ENCODE measurements around the gene DNAJC28. TPM values are rescaled to one million over a fixed set of nuclear protein-coding genes. Genes with fewer than 3 reads are reported as not detected.
"Not testable (repeated sequence)": the region's sequence is repeated elsewhere in the genome, so short reads cannot be mapped to it uniquely, and the experiment has no call there.

Gene DNAJC28
- polyA plus RNA-seq, 1 donor, result 2.9 TPM

DNA sequence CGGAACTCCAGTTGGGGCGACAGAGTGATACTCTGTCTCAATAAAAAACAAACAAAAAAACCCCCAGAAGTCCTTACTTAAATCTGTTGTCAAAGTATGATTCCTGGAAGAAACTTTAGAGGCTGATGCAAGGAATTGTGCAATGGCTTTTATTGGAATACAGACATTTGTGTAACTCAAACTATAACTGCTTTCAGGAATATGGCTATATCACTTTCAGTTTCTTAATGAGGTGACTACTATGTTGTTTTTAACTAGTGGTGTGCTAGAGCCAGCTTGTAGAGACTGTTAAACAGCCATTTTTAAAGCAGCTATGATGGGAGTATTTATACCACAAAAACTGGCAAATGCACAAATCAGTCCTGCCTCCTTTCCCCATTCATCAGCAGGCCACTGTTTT is 22.7 kb upstream of the DNAJC28 start:
- H3K27ac ChIP-seq (ENCODE audit: low read length), result no peak overlapping the region
- H3K4me1 ChIP-seq (ENCODE audit: control insufficient read depth, insufficient read depth, low read length), result no peaks in the 10 kb centered on the region
- peak in 1 of 2 donors; percentile 14 for DNase-seq
- H3K27me3 ChIP-seq (ENCODE audit: control insufficient read depth, insufficient read depth, low read length), result no peaks in the 10 kb centered on the region
- WGBS (ENCODE audit: insufficient coverage, low lambda C conversion rate), result no CpG with 5 or more reads among the region's 2 CpGs
- H3K9me3 ChIP-seq (ENCODE audit: control insufficient read depth, low read depth, low read length), result no peaks in the 10 kb centered on the region
- H3K4me3 ChIP-seq (ENCODE audit: low read length), result no peak overlapping the region
- H3K36me3 ChIP-seq (ENCODE audit: control insufficient read depth, insufficient read depth, low read length), result peaks cover 72% of the 10 kb centered on the region

DNA sequence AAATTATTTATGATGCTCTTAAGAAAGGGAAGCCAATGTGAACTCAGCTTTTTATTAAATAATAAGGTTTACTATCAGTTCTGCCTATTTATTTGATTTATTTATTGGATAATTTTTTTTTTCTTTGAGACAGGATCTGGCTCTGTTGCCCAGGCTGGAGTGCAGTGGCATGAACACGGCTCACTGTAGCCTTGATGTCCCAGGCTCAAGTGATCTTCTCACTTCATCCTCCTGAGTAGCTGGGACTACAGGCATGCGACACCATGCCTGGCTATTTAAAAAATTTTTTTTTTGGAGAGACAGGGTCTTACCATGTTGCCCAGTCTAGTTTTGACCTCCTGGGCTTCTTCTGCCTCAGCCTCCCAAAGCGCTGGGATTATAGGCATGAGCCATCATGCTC is 21.0 kb upstream of the DNAJC28 start:
- no peaks in the 10 kb centered on the region for H3K9me3 ChIP-seq (ENCODE audit: control insufficient read depth, low read depth, low read length)
- H3K4me3 ChIP-seq (ENCODE audit: low read length), result no peak overlapping the region
- no peak overlapping the region for H3K27ac ChIP-seq (ENCODE audit: low read length)
- peaks cover 71% of the 10 kb centered on the region for H3K36me3 ChIP-seq (ENCODE audit: control insufficient read depth, insufficient read depth, low read length)
- WGBS (ENCODE audit: insufficient coverage, low lambda C conversion rate), result 80% methylated on average over 1 of the region's 3 CpGs
- DNase-seq, result no peak
- H3K4me1 ChIP-seq (ENCODE audit: control insufficient read depth, insufficient read depth, low read length), result no peaks in the 10 kb centered on the region
- no peaks in the 10 kb centered on the region for H3K27me3 ChIP-seq (ENCODE audit: control insufficient read depth, insufficient read depth, low read length)

GRCh38 chr21:33511639-33512038 is 20.1 kb upstream of the DNAJC28 start:
- WGBS (ENCODE audit: insufficient coverage, low lambda C conversion rate), result no CpG with 5 or more reads among the region's 4 CpGs
- Histone ChIP-seq H3K4me3 (ENCODE audit: low read length) (no peak overlapping the region), H3K36me3 (ENCODE audit: control insufficient read depth, insufficient read depth, low read length) (peaks cover 68% of the 10 kb centered on the region)

DNA sequence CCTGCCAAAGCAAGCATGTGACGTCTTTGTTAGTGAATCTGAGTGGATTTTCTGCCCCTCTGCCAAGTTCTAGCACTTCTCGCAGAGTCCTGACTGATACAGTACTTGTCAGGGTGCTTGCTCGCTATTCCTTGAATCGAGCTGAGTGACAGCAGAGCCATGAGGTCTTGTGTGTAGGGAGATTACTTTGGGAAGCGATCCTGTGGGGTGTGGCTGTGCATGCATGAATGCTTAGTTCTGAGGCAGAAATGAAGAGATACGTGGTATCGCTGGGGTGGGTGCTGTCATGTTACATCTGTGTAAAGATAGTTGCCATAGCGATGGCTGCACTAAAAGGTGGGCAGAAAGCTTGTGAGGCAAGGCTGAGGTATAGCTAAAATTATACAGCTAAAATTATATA is 19.3 kb upstream of the DNAJC28 start:
- H3K36me3 ChIP-seq (ENCODE audit: control insufficient read depth, insufficient read depth, low read length), result peaks cover 65% of the 10 kb centered on the region
- H3K27me3 ChIP-seq (ENCODE audit: control insufficient read depth, insufficient read depth, low read length), result no peaks in the 10 kb centered on the region
- WGBS (ENCODE audit: insufficient coverage, low lambda C conversion rate), result no CpG with 5 or more reads among the region's 8 CpGs

More at GRCh38 chr21:33511639-33512038, 20.1 kb upstream of the DNAJC28 start:
- Histone ChIP-seq H3K27ac (ENCODE audit: low read length) (no peak overlapping the region), H3K9me3 (ENCODE audit: control insufficient read depth, low read depth, low read length) (no peaks in the 10 kb centered on the region), H3K27me3 (ENCODE audit: control insufficient read depth, insufficient read depth, low read length) (no peaks in the 10 kb centered on the region), H3K4me1 (ENCODE audit: control insufficient read depth, insufficient read depth, low read length) (no peaks in the 10 kb centered on the region)
- no peak for DNase-seq

GRCh38 chr21:33507003-33507402 is 15.5 kb upstream of the DNAJC28 start:
- H3K27me3 ChIP-seq (ENCODE audit: control insufficient read depth, insufficient read depth, low read length); H3K9me3 ChIP-seq (ENCODE audit: control insufficient read depth, low read depth, low read length); DNase-seq; H3K4me1 ChIP-seq (ENCODE audit: control insufficient read depth, insufficient read depth, low read length); H3K27ac ChIP-seq (ENCODE audit: low read length); H3K4me3 ChIP-seq (ENCODE audit: low read length): not testable (repeated sequence)
- peaks cover 54% of the 10 kb centered on the region for H3K36me3 ChIP-seq (ENCODE audit: control insufficient read depth, insufficient read depth, low read length)
- no CpG with 5 or more reads among the region's 1 CpG for WGBS (ENCODE audit: insufficient coverage, low lambda C conversion rate)

More for the DNA sequence above, 19.3 kb upstream of the DNAJC28 start:
- peak in 1 of 2 donors; percentile 9 for DNase-seq
- Histone ChIP-seq H3K9me3 (ENCODE audit: control insufficient read depth, low read depth, low read length) (no peaks in the 10 kb centered on the region), H3K4me1 (ENCODE audit: control insufficient read depth, insufficient read depth, low read length) (no peaks in the 10 kb centered on the region), H3K4me3 (ENCODE audit: low read length) (no peak overlapping the region), H3K27ac (ENCODE audit: low read length) (no peak overlapping the region)

- H3K4me3 ChIP-seq (ENCODE audit: low read length), result no peak overlapping the region
- no CpG with 5 or more reads among the region's 8 CpGs for WGBS (ENCODE audit: insufficient coverage, low lambda C conversion rate)
- H3K36me3 ChIP-seq (ENCODE audit: control insufficient read depth, insufficient read depth, low read length), result peaks cover 42% of the 10 kb centered on the region
- no peak overlapping the region for H3K27ac ChIP-seq (ENCODE audit: low read length)
- no peak for DNase-seq
- H3K27me3 ChIP-seq (ENCODE audit: control insufficient read depth, insufficient read depth, low read length), result no peaks in the 10 kb centered on the region
- H3K9me3 ChIP-seq (ENCODE audit: control insufficient read depth, low read depth, low read length), result no peaks in the 10 kb centered on the region
- H3K4me1 ChIP-seq (ENCODE audit: control insufficient read depth, insufficient read depth, low read length), result no peaks in the 10 kb centered on the region
Measured at GRCh38 chr21:33505833-33506232, 14.3 kb upstream of the DNAJC28 start.

DNA sequence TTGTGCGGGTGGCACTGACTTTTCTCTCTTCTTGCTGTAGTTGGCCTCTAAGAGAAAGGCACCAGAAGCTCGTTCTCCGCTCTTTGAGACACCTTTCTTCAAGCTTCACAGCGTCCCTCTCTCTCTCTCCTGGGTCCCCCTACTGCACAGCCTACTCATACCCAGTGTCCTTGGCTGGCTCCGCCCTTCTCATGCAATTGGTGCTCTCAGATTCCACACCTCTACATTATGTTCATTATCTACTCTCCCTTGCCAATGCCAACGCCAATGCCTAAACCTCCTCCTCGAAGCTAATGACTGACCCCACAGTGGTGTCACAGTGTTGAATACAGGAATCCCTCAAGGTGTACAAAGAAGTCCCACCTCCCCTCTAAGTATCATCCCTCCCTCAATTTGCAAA is 4.8 kb upstream of the DNAJC28 start:
- no CpG with 5 or more reads among the region's 7 CpGs for WGBS (ENCODE audit: insufficient coverage, low lambda C conversion rate)
- H3K27me3 ChIP-seq (ENCODE audit: control insufficient read depth, insufficient read depth, low read length), result no peaks in the 10 kb centered on the region
- no peak for DNase-seq
- H3K4me3 ChIP-seq (ENCODE audit: low read length), result no peak overlapping the region
- H3K9me3 ChIP-seq (ENCODE audit: control insufficient read depth, low read depth, low read length), result no peaks in the 10 kb centered on the region
- H3K4me1 ChIP-seq (ENCODE audit: control insufficient read depth, insufficient read depth, low read length), result no peaks in the 10 kb centered on the region
- H3K36me3 ChIP-seq (ENCODE audit: control insufficient read depth, insufficient read depth, low read length), result no peaks in the 10 kb centered on the region
- no peak overlapping the region for H3K27ac ChIP-seq (ENCODE audit: low read length)

- WGBS (ENCODE audit: insufficient coverage, low lambda C conversion rate), result no CpG with 5 or more reads among the region's 4 CpGs
- Histone ChIP-seq H3K4me3 (ENCODE audit: low read length) (no peak overlapping the region), H3K27ac (ENCODE audit: low read length) (no peak overlapping the region), H3K9me3 (ENCODE audit: control insufficient read depth, low read depth, low read length) (no peaks in the 10 kb centered on the region), H3K4me1 (ENCODE audit: control insufficient read depth, insufficient read depth, low read length) (no peaks in the 10 kb centered on the region), H3K36me3 (ENCODE audit: control insufficient read depth, insufficient read depth, low read length) (no peaks in the 10 kb centered on the region), H3K27me3 (ENCODE audit: control insufficient read depth, insufficient read depth, low read length) (no peaks in the 10 kb centered on the region)
- no peak for DNase-seq
Measured at GRCh38 chr21:33495743-33496142, 4.2 kb upstream of the DNAJC28 start.

DNA sequence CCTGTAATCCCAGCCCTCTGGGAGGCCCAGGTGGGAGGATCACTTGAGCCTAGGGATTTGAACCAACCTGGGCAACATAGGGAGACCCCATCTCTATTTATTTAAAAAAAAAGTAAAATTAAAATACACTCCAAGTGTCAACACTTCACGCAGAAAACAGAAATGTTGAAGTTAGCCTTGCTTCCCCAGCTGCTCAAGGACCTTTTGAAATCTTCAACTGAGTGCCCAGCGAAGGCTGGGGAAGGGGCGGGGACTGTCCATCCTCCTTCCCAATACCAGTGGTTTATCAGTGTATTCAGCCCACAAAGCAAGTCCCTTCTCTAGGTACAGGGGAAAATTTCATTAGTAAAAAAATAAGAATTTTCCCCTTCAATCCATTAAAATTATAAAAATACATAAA is 2.2 kb upstream of the DNAJC28 start:
- WGBS (ENCODE audit: insufficient coverage, low lambda C conversion rate), result no CpG with 5 or more reads among the region's 3 CpGs

GRCh38 chr21:33492571-33492970 is 1.1 kb upstream of the DNAJC28 start:
- no CpG with 5 or more reads among the region's 2 CpGs for WGBS (ENCODE audit: insufficient coverage, low lambda C conversion rate)
- H3K36me3 ChIP-seq (ENCODE audit: control insufficient read depth, insufficient read depth, low read length), result no peaks in the 10 kb centered on the region
- no peaks in the 10 kb centered on the region for H3K9me3 ChIP-seq (ENCODE audit: control insufficient read depth, low read depth, low read length)
- no peak overlapping the region for H3K4me3 ChIP-seq (ENCODE audit: low read length)
- H3K4me1 ChIP-seq (ENCODE audit: control insufficient read depth, insufficient read depth, low read length), result no peaks in the 10 kb centered on the region
- no peak for DNase-seq
- H3K27me3 ChIP-seq (ENCODE audit: control insufficient read depth, insufficient read depth, low read length), result no peaks in the 10 kb centered on the region
- H3K27ac ChIP-seq (ENCODE audit: low read length), result no peak overlapping the region

More for the DNA sequence above, 2.2 kb upstream of the DNAJC28 start:
- H3K27me3 ChIP-seq (ENCODE audit: control insufficient read depth, insufficient read depth, low read length), result no peaks in the 10 kb centered on the region
- no peaks in the 10 kb centered on the region for H3K9me3 ChIP-seq (ENCODE audit: control insufficient read depth, low read depth, low read length)
- no peaks in the 10 kb centered on the region for H3K4me1 ChIP-seq (ENCODE audit: control insufficient read depth, insufficient read depth, low read length)
- H3K36me3 ChIP-seq (ENCODE audit: control insufficient read depth, insufficient read depth, low read length), result no peaks in the 10 kb centered on the region
- H3K4me3 ChIP-seq (ENCODE audit: low read length), result no peak overlapping the region
- no peak overlapping the region for H3K27ac ChIP-seq (ENCODE audit: low read length)
- DNase-seq, result no peak

- Histone ChIP-seq H3K27ac (ENCODE audit: low read length) (peak overlapping the region; percentile 60), H3K4me3 (ENCODE audit: low read length) (peak overlapping the region; percentile 73), H3K4me1 (ENCODE audit: control insufficient read depth, insufficient read depth, low read length) (no peaks in the 10 kb centered on the region), H3K36me3 (ENCODE audit: control insufficient read depth, insufficient read depth, low read length) (no peaks in the 10 kb centered on the region), H3K27me3 (ENCODE audit: control insufficient read depth, insufficient read depth, low read length) (no peaks in the 10 kb centered on the region), H3K9me3 (ENCODE audit: control insufficient read depth, low read depth, low read length) (no peaks in the 10 kb centered on the region)
- DNase-seq, result no peak
- WGBS (ENCODE audit: insufficient coverage, low lambda C conversion rate), result 0% methylated on average over 1 of the region's 12 CpGs
Measured at GRCh38 chr21:33490991-33491372, 534 bp downstream of the DNAJC28 start.

Data from large intestine (tissue), 3 donors.